ENCODE data around the gene KAZN. TPM values are rescaled to one million over a fixed set of nuclear protein-coding genes. Genes with fewer than 3 reads are reported as not detected.

KAZN gene
- total and polyA plus RNA-seq, 2 of the 8 experiments (the other 6 are each of a cell fraction or from before 2014, with no cell fraction given): 3.7 to 11.8 TPM

GRCh38 chr1:14853518-14853917 is 255.0 kb downstream of the KAZN start:
- H3K27me3 ChIP-seq (replicated peaks in 1 of 4; ENCODE audit: control insufficient read depth in 3 of 4, extremely low read depth in 1 of 4, insufficient read depth in 3 of 4, low read length in 3 of 4): no peaks in the 10 kb centered on the region
- H3K79me1 ChIP-seq (ENCODE audit: low read depth, low read length): no peaks in the 10 kb centered on the region
- H2BK15ac ChIP-seq (ENCODE audit: low read length): no peak overlapping the region
- peaks cover 1 to 3% of the 10 kb centered on the region in 2 experiments for H4K20me1 ChIP-seq (replicated peaks in 1 of 2; ENCODE audit: control insufficient read depth in 1 of 2, insufficient read depth in 2 of 2, low read length in 2 of 2)
- H3K4me3 ChIP-seq (ENCODE audit: extremely low read depth in 1 of 4, insufficient read depth in 2 of 4, low read depth in 3 of 4, low read length in 4 of 4): no peak overlapping the region
- H4K91ac ChIP-seq (replicated peaks; ENCODE audit: insufficient read length, low read length): no peak overlapping the region
- no peak overlapping the region for H3K4ac ChIP-seq (replicated peaks; ENCODE audit: insufficient read length, low read depth, low read length)
- no peak overlapping the region for H3K14ac ChIP-seq (ENCODE audit: insufficient read length)
- H3K18ac ChIP-seq (ENCODE audit: extremely low read depth, low read length): no peak overlapping the region
- H2AFZ ChIP-seq (ENCODE audit: low read length): no peak overlapping the region
- H2AK5ac ChIP-seq (ENCODE audit: low read depth, low read length): no peak overlapping the region
- no peaks in the 10 kb centered on the region for H3K79me2 ChIP-seq (ENCODE audit: control insufficient read depth in 1 of 2, insufficient read depth in 2 of 2, low read length in 2 of 2)
- no peaks in the 10 kb centered on the region for H3K23me2 ChIP-seq (ENCODE audit: low read depth, low read length)
- H4K5ac ChIP-seq (ENCODE audit: insufficient read length, low read depth, low read length): no peak overlapping the region
- no peaks in the 10 kb centered on the region; a peak in 1 of 8 replicates for H3K36me3 ChIP-seq (ENCODE audit: control insufficient read depth in 2 of 4, insufficient read depth in 4 of 4, low read length in 3 of 4)
- H3K56ac ChIP-seq (replicated peaks; ENCODE audit: insufficient read length, low read depth, low read length): no peak overlapping the region
- H2BK20ac ChIP-seq (ENCODE audit: low read length): no peak overlapping the region
- no peaks in the 10 kb centered on the region; a peak in 1 of 7 replicates for H3K4me1 ChIP-seq (replicated peaks in 1 of 4; ENCODE audit: control insufficient read depth in 3 of 4, insufficient read depth in 4 of 4, low read length in 3 of 4)
- no peak for FAIRE-seq
- ChIA-PET POLR2A (ENCODE audit: partially characterized antibody) (no interaction called here), CTCF (ENCODE audit: partially characterized antibody) (interaction anchor here (1.3 to 2.5 kb wide), 2 partner anchors 174 to 247 kb away, joined by 3 to 9 read pairs; no protein-coding TSS in a partner anchor)
- no peak for DNase-seq (ENCODE audit: low read depth in 1 of 2, low spot score in 2 of 2)
- H2BK12ac ChIP-seq (ENCODE audit: low read depth, low read length): no peak overlapping the region
- no peaks in the 10 kb centered on the region; a peak in 1 of 4 replicates for H3K9me3 ChIP-seq (ENCODE audit: insufficient read depth in 2 of 2, low read depth in 1 of 2, low read length in 1 of 2)
- no peak overlapping the region for H2BK120ac ChIP-seq (replicated peaks; ENCODE audit: low read depth, low read length)
- no peak overlapping the region for H3K9ac ChIP-seq (replicated peaks in 1 of 4; ENCODE audit: extremely low read depth in 1 of 4, low read depth in 3 of 4, low read length in 3 of 4)
- H3K23ac ChIP-seq (ENCODE audit: insufficient read length): no peak overlapping the region
- H4K8ac ChIP-seq (ENCODE audit: extremely low read depth, insufficient read depth, low read length): no peak overlapping the region
- H2BK5ac ChIP-seq (ENCODE audit: low read depth, low read length): no peak overlapping the region
- no peak overlapping the region for H3K4me2 ChIP-seq (ENCODE audit: insufficient read depth in 1 of 2, low read depth in 2 of 2, low read length in 2 of 2)
- no peak overlapping the region for H3K27ac ChIP-seq (ENCODE audit: low read depth, low read length)
- TF ChIP-seq CBX8 (IDR thresholded peaks at IDR 0.05; ENCODE audit: borderline replicate concordance, low read depth, low read length): no peak
- no peak for TF ChIP-seq PHF8 (conservative IDR thresholded peaks at IDR 0.05; ENCODE audit: low read depth, low read length)
- no peak for TF ChIP-seq HDAC6 (IDR thresholded peaks at IDR 0.05; ENCODE audit: low read depth, low read length)
- TF ChIP-seq HDAC2 (IDR thresholded peaks at IDR 0.05; ENCODE audit: borderline replicate concordance in 1 of 2, low read depth in 2 of 2, low read length in 2 of 2): no peak
- no peak for TF ChIP-seq JUN (IDR thresholded peaks at IDR 0.05; ENCODE audit: low read depth, low read length)
- no peak for TF ChIP-seq CREB1 (IDR thresholded peaks at IDR 0.05)
- no peak for TF ChIP-seq TEAD4 (IDR thresholded peaks at IDR 0.05; ENCODE audit: low read depth, low read length)
- TF ChIP-seq KDM1A (IDR thresholded peaks at IDR 0.05; ENCODE audit: borderline replicate concordance, low read length): no peak
- TF ChIP-seq CTBP2 (IDR thresholded peaks at IDR 0.05; ENCODE audit: borderline replicate concordance, insufficient read depth, insufficient read length, low read length): no peak
- no peak for TF ChIP-seq POLR2A (IDR thresholded peaks at IDR 0.05; ENCODE audit: control extremely low read depth in 1 of 2, low read depth in 2 of 2, low read length in 2 of 2)
- WGBS, 2 experiments (ENCODE audit: extremely low coverage in 1 of 2, insufficient coverage in 1 of 2, insufficient read length in 1 of 2, insufficient replicate concordance in 2 of 2, low coverage in 1 of 2, low lambda C conversion rate in 2 of 2, missing lambda C conversion rate in 1 of 2): 91% methylated on average over 5 of the region's 5 CpGs; no CpG with 5 or more reads in 1 of the 2 experiments
